SK-N-SH (cell line): ENCODE results near the gene PIGZ. TPM values are rescaled to one million over a fixed set of nuclear protein-coding genes. Genes with fewer than 3 reads are reported as not detected.
"Not testable (repeated sequence)": the region's sequence is repeated elsewhere in the genome, so short reads cannot be mapped to it uniquely, and the experiment has no call there.

ENCODE experiments used
- CTCF ChIA-PET: fragments of 300-600, 350-600 bp; formaldehyde crosslinking; extraction: SDS; loops from one replicate; lab custom pipeline; 2021; lab: Yijun Ruan, JAX
- POLR2A ChIA-PET: fragments of 350-600 bp; sonication (Branson Sonifier 250); formaldehyde crosslinking; extraction: SDS; loops from one replicate; lab custom pipeline; 2020; ENCODE audit warnings: antibody characterized with exemption, inconsistent platforms; lab: Yijun Ruan, JAX
- DNase-seq: peaks from one replicate; pipeline ENCODE4 v3.0.0; 2012
- H2AFZ ChIP-seq: fragments of 200-600 bp; sonication (generic); 2 replicates; pipeline ENCODE4 v1.8.1; 2016; ENCODE audit warnings: antibody characterized with exemption, mild to moderate bottlenecking, low read depth
- H3F3A ChIP-seq: fragments of 200-600 bp; sonication (generic); replicated peaks from 2 replicates; pipeline ENCODE3; 2016; ENCODE audit warnings: antibody characterized with exemption, mild to moderate bottlenecking; ENCODE audit not compliant: insufficient read depth
- H3K27ac ChIP-seq, 2 experiments: fragments of 200-500 bp in 1 of 2; fragments of 200-600 bp in 1 of 2; sonication (Bioruptor generic) in 1 of 2; sonication (generic), shearing (Covaris generic) in 1 of 2; 2 replicates each; pipeline versions ENCODE4 v1.5.1 to v1.6.1; 2014 to 2016; ENCODE audit warnings: low read depth in 2 of 2, inconsistent platforms in 1 of 2, low read length in 1 of 2, mild to moderate bottlenecking in 1 of 2, mixed read lengths in 1 of 2
- H3K27me3 ChIP-seq: fragments of 200-600 bp; sonication (generic), shearing (Covaris generic); 2 replicates; pipeline ENCODE4 v1.6.1; 2016; ENCODE audit warnings: mixed run types; ENCODE audit not compliant: insufficient read depth
- H3K36me3 ChIP-seq, 2 experiments: fragments of 200-500 bp in 1 of 2; fragments of 200-600 bp in 1 of 2; sonication (Bioruptor generic) in 1 of 2; sonication (generic) in 1 of 2; replicated peaks in 1 of 2; 2 replicates each; pipeline versions ENCODE3 to v1.5.1; 2014 to 2016; ENCODE audit warnings: low read length in 1 of 2, mild to moderate bottlenecking in 1 of 2; ENCODE audit not compliant: insufficient read depth in 2 of 2, control insufficient read depth in 1 of 2
- H3K4me1 ChIP-seq, 2 experiments: fragments of 200-500 bp in 1 of 2; fragments of 200-600 bp in 1 of 2; sonication (Bioruptor generic) in 1 of 2; sonication (generic), shearing (Covaris generic) in 1 of 2; 2 replicates each; pipeline versions ENCODE4 v1.5.1 to v1.6.1; 2014 to 2016; ENCODE audit warnings: low read depth in 1 of 2, low read length in 1 of 2, mixed run types in 1 of 2; ENCODE audit not compliant: insufficient read depth in 2 of 2, control insufficient read depth in 1 of 2
- H3K4me2 ChIP-seq: fragments of 200-600 bp; sonication (generic), shearing (Covaris generic); 2 replicates; pipeline ENCODE4 v1.6.1; 2017; ENCODE audit warnings: mixed run types
- H3K4me3 ChIP-seq, 2 experiments: fragments of 200-500 bp in 1 of 2; fragments of 200-600 bp in 1 of 2; sonication (Bioruptor generic) in 1 of 2; sonication (generic), shearing (Covaris generic) in 1 of 2; 2 replicates each; pipeline versions ENCODE4 v1.5.1 to v1.8.1; 2014 to 2016; ENCODE audit warnings: low read depth in 2 of 2, inconsistent platforms in 1 of 2, low read length in 1 of 2, mild to moderate bottlenecking in 1 of 2, mixed read lengths in 1 of 2, moderate library complexity in 1 of 2
- H3K79me2 ChIP-seq: fragments of 200-600 bp; sonication (generic); 2 replicates; pipeline ENCODE4 v1.8.1; 2017; ENCODE audit warnings: mild to moderate bottlenecking; ENCODE audit not compliant: insufficient read depth
- H3K9ac ChIP-seq: fragments of 200-600 bp; sonication (generic); 2 replicates; pipeline ENCODE4 v1.6.1; 2017; ENCODE audit warnings: mixed run types
- H3K9me2 ChIP-seq: fragments of 200-600 bp; sonication (generic); 2 replicates; pipeline ENCODE4 v1.6.1; 2017; ENCODE audit warnings: mixed run types
- H3K9me3 ChIP-seq: fragments of 200-600 bp; sonication (generic); 2 replicates; pipeline ENCODE4 v1.6.1; 2017; ENCODE audit warnings: mixed run types, mild to moderate bottlenecking, moderate library complexity
- H4K20me1 ChIP-seq: fragments of 200-600 bp; sonication (generic); 2 replicates; pipeline ENCODE4 v1.6.1; 2017; ENCODE audit warnings: mild to moderate bottlenecking, mixed run types; ENCODE audit not compliant: insufficient read depth
- GABPA ChIP-seq: IDR thresholded peaks from 2 replicates; pipeline ENCODE4 v1.4.0; 2012; ENCODE audit warnings: low read depth, mild to moderate bottlenecking
- GATA2 ChIP-seq: sonication (generic); formaldehyde crosslinking; IDR thresholded peaks from 2 replicates; pipeline ENCODE4 v1.5.0; 2020; ENCODE audit warnings: mild to moderate bottlenecking, missing genetic modification reagents
- RFX5 ChIP-seq: IDR thresholded peaks from 2 replicates; pipeline ENCODE4 v1.6.1; 2012; ENCODE audit warnings: mild to moderate bottlenecking, improper control_type of control experiment, low read length
- WGBS: methylation state at CpG from one replicate; pipeline ENCODE4 v1.1.6; 2017; ENCODE audit warnings: low lambda C conversion rate; 5-methylcytosine and 5-hydroxymethylcytosine counted together
- polyA plus RNA-seq, 3 experiments: library from polyadenylated mRNA; depleted of rRNA; stranded (reverse); fragments of >200 nt; gene quantifications; 2 replicates each; pipeline ENCODE4 v1.2.3, GENCODE V29; 2012
- TF ChIP-seq, protein P1 (sequence below): fragments of 200-600 bp; sonication (generic); IDR thresholded peaks from 2 replicates; pipeline ENCODE4 v1.6.1; 2017; ENCODE audit warnings: antibody characterized with exemption, mild to moderate bottlenecking, moderate library complexity

PIGZ gene
- polyA plus RNA-seq, 1 of the 3 experiments (the other 2 are of a cell fraction): 5.0 TPM

DNA sequence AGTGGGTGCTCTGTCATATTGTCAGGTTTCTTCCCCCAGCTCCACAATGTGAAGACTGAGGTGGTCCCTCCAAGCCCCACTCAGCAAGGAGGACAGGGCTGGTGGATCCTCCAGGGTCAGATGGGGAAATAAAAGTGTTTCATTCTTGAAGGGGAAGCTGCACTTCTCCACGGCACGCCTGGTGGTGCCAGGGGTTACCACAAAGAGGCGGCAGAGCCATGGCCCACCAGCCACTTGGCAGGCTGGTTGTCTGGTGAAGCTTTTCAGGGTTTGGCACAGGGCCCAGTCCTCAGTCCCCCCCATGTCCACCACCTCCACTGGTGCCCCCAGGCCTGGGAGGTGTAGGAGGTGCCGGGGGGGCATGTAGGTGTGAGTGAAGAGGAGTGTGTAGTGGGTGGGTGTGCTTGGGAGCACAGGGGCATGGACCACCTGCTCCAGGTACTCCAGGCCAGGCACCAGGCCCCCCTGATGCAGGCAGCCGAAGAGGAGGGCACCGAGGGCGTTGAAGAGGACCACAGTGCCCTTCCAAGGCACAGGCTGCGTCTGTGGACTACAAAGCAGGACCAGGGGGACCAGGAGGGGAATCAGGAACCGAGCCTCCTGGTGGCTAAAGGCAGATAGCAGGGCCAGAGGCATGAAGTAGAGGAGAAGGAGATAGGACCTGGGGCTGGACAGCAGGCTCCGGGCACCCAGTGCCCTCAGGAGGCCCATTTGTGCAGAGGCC is 21.3 kb downstream of the PIGZ start:
- Histone ChIP-seq H2AFZ (no peak overlapping the region), H3K27ac (no peak overlapping the region), H3K36me3 (no peaks in the 10 kb centered on the region), H3K4me2 (no peak overlapping the region), H3K9me3 (no peaks in the 10 kb centered on the region), H3K9ac (no peak overlapping the region), H3K27me3 (no peaks in the 10 kb centered on the region), H3K79me2 (peaks cover 32% of the 10 kb centered on the region), H3K9me2 (no peaks in the 10 kb centered on the region), H4K20me1 (0 out of 2 replicates have a peak, but pooled peaks cover 6% of the 10 kb centered on the region), H3K4me3 (no peak overlapping the region), H3F3A (no peaks in the 10 kb centered on the region), H3K4me1 (peaks cover 6 to 7% of the 10 kb centered on the region in 2 experiments; a peak in 2 of 4 replicates)
- DNase-seq: no peak
- TF ChIP-seq RFX5: no peak
- TF ChIP-seq, protein P1, sequence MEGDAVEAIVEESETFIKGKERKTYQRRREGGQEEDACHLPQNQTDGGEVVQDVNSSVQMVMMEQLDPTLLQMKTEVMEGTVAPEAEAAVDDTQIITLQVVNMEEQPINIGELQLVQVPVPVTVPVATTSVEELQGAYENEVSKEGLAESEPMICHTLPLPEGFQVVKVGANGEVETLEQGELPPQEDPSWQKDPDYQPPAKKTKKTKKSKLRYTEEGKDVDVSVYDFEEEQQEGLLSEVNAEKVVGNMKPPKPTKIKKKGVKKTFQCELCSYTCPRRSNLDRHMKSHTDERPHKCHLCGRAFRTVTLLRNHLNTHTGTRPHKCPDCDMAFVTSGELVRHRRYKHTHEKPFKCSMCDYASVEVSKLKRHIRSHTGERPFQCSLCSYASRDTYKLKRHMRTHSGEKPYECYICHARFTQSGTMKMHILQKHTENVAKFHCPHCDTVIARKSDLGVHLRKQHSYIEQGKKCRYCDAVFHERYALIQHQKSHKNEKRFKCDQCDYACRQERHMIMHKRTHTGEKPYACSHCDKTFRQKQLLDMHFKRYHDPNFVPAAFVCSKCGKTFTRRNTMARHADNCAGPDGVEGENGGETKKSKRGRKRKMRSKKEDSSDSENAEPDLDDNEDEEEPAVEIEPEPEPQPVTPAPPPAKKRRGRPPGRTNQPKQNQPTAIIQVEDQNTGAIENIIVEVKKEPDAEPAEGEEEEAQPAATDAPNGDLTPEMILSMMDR: peak; percentile 9; the same call in 1 of the 2 replicates
- ChIA-PET CTCF (interaction anchor here (1.4 kb wide), 1 partner anchor 22 kb away, joined by 3 read pairs; no protein-coding TSS in a partner anchor), POLR2A (no interaction called here)
- WGBS: 96% methylated on average over 10 of the region's 10 CpGs

DNA sequence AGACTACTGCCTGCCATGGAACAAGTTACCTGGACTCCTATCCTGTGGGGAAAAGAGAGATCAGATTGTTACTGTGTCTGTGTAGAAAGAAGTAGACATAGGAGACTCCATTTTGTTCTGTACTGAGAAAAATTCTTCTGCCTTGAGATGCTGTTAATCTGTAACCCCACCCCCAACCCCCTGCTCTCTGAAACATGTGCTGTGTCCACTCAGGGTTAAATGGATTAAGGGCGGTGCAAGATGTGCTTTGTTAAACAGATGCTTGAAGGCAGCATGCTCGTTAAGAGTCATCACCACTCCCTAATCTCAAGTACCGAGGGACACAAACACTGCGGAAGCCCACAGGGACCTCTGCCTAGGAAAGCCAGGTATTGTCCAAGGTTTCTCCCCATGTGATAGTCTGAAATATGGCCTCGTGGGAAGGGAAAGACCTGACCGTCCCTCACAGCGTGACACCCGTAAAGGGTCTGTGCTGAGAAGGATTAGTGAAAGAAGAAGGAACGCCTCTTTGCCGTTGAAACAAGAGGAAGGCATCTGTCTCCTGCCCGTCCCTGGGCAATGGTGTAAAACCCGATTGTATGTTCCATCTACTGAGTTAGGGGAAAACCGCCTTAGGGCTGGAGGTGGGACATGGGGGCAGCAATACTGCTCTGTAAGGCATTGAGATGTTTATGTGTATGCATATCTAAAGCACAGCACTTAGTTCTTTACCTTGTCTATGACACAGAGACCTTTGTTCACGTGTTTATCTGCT is 24.4 kb downstream of the PIGZ start:
- 75% methylated on average over 14 of the region's 14 CpGs for WGBS
- CTCF ChIA-PET, H3K9me2 ChIP-seq, H3K9me3 ChIP-seq, H3K27ac ChIP-seq, H4K20me1 ChIP-seq, POLR2A ChIA-PET, DNase-seq, H3K36me3 ChIP-seq, H2AFZ ChIP-seq, H3K27me3 ChIP-seq: not testable (repeated sequence)
- peaks cover 6 to 11% of the 10 kb centered on the region in 2 experiments; a peak in 2 of 4 replicates for H3K4me1 ChIP-seq
- H3K4me2 ChIP-seq: peak overlapping the region; percentile 90
- H3K79me2 ChIP-seq: peaks cover 61% of the 10 kb centered on the region
- H3F3A ChIP-seq: peaks cover 12% of the 10 kb centered on the region
- 0 out of 2 replicates have a peak overlapping the region, but pooled peaks have one; percentile 83 for H3K9ac ChIP-seq
- peak overlapping the region; percentile 95 to 96 for H3K4me3 ChIP-seq

DNA sequence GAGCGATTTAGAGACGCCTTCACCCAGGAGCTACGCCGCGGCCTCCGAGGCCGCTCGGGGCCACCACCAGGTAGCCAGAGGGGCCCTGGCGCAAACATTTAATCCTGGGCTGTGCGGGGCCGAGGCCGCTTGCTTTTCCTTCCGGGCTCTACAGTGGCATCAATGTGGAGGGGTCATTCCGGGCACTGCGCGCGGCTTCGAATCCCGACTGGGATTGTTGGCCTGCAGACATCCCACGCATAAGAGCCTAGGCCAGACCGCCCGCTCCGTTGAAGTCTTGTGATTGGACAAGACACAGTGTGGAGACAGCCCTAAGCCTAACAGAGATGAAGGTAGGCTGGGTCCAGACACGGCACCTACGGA is 25.7 kb downstream of the PIGZ start:
- peak overlapping the region; percentile 90 for H3K4me2 ChIP-seq
- no peak for TF ChIP-seq GATA2 (CRISPR knock-in tag)
- no peak for TF ChIP-seq GABPA
- peak overlapping the region; percentile 95 to 96 for H3K4me3 ChIP-seq
- WGBS: 2% methylated on average over 13 of the region's 25 CpGs
- POLR2A ChIA-PET: interaction anchor here (0.7 to 1.7 kb wide), 7 partner anchors 8 to 202 kb away, joined by 3 to 18 read pairs (median 3); partner anchors contain the start of gene SENP5
- peaks cover 6 to 11% of the 10 kb centered on the region in 2 experiments; a peak in 3 of 4 replicates for H3K4me1 ChIP-seq
- DNase-seq: peak; percentile 49
- H3K36me3 ChIP-seq: peaks cover 18 to 23% of the 10 kb centered on the region in 2 experiments
- peaks cover 22% of the 10 kb centered on the region for H3F3A ChIP-seq
- H3K9me3 ChIP-seq: no peaks in the 10 kb centered on the region
- no peaks in the 10 kb centered on the region for H3K9me2 ChIP-seq
- H3K27ac ChIP-seq: peak overlapping the region; percentile 76 to 99; a peak in 3 of 4 replicates
- CTCF ChIA-PET: interaction anchor here (0.7 to 3.0 kb wide), 15 partner anchors 10 to 334 kb away, joined by 3 to 16 read pairs (median 4); partner anchors contain the start of genes PIGZ and SENP5
- H4K20me1 ChIP-seq: peaks cover 9% of the 10 kb centered on the region; the same call in 1 of the 2 replicates
- peak overlapping the region; percentile 83 for H3K9ac ChIP-seq
- H3K79me2 ChIP-seq: peaks cover 74% of the 10 kb centered on the region
- H2AFZ ChIP-seq: no peak overlapping the region
- no peaks in the 10 kb centered on the region for H3K27me3 ChIP-seq
